Measurements from ENCODE around the gene C17orf107. TPM values are rescaled to one million over a fixed set of nuclear protein-coding genes. Genes with fewer than 3 reads are reported as not detected.
A peak's percentile ranks its signal among the peaks of the same experiment; 100 is the strongest.

C17orf107 gene
- 1 to 10 TPM in 3 of 4 donors, under 1 TPM in 1; 0.90 to 2.0 (median 1.3) TPM for total RNA-seq

DNA sequence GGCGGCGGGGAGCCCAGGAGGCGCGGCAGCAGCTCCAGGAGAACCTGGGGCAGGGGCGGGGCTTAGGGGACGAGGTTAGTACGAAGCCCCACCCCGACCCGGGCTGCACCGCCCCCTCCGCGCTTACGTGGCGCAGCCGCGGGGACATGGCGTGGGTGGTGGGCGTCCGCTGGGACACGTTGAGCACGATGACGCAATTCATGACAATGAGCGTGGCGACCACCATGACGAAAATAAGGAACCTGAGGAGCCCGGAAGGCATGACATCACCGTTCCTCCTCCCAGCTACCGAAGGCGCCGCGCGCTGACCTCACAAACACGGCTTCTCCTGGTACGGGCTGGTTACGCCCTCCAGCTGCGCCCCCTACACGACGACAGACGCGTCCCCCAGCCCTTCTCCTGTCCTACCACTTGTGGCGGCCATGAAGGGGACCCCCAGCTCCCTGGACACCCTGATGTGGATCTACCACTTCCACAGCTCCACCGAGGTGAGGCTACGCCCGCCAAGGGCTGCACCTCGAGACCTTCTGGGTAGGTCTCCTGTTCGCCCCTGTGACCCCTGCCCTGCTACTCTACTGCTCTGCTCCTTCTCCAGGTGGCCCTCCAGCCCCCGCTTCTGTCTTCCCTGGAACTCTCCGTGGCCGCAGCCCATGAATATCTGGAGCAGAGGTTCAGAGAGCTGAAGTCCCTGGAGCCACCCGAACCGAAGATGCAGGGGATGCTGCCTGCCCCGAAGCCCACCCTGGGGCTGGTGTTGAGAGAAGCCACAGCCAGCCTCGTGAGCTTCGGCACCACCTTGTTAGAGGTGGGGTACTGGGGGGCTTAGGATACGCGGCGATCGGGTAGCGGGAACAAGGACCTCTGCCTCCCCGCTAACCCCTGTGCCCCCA is at the start of gene C17orf107:
Gene C17orf107, plus strand, starts transcription at position 196 of the 890 bp plus-strand sequence. Its CDS starts 227 bp downstream, at position 423.
- H3K36me3 ChIP-seq = peaks cover 0 to 31% (median 12%) of the 10 kb centered on the region in 3 donors

GRCh38 chr17:4850246-4850645 is 49.1 kb upstream of the C17orf107 start:
- H3K27me3 ChIP-seq = no peaks in the 10 kb centered on the region
- TF ChIP-seq POLR2A (IDR thresholded peaks at IDR 0.05) (no peak), EP300 (IDR thresholded peaks at IDR 0.05) (no peak), CTCF (IDR thresholded peaks at IDR 0.05) (no peak)
- no peaks in the 10 kb centered on the region for H3K36me3 ChIP-seq
- peak overlapping the region in 3 of 4 donors; percentile 29 to 37 (median 30) for H3K27ac ChIP-seq
- H3K9me3 ChIP-seq = no peaks in the 10 kb centered on the region
- DNase-seq (ENCODE audit: low spot score in 2 of 2) = no peak
- H3K4me1 ChIP-seq = peaks cover 0 to 79% (median 7%) of the 10 kb centered on the region in 4 donors
- no peak overlapping the region for H3K4me3 ChIP-seq
- 81 to 91% methylated on average over 2 of the region's 2 CpGs for WGBS, 2 donors

More for the DNA sequence above, at the start of gene C17orf107:
- Histone ChIP-seq H3K9me3 (no peaks in the 10 kb centered on the region), H3K4me3 (peak within 1 kb of the TSS; percentile 30 to 54 (median 40)), H3K27me3 (peaks cover 0 to 17% of the 10 kb centered on the region in 2 donors), H3K4me1 (peaks cover 0 to 53% (median 22%) of the 10 kb centered on the region in 4 donors), H3K27ac (peak within 1 kb of the TSS in 2 of 4 donors; percentile 62 to 75)
- TF ChIP-seq CTCF (IDR thresholded peaks at IDR 0.05) (no peak), EP300 (IDR thresholded peaks at IDR 0.05) (peak; percentile 15 to 66), POLR2A (IDR thresholded peaks at IDR 0.05) (peak in 1 of 2 donors; percentile 47)
- 19 to 29% methylated on average over 19 to 54 of the region's 60 CpGs for whole genome bisulfite sequencing, 2 donors
- peak; percentile 59 to 79 for DNase-seq (ENCODE audit: low spot score in 2 of 2)

DNA sequence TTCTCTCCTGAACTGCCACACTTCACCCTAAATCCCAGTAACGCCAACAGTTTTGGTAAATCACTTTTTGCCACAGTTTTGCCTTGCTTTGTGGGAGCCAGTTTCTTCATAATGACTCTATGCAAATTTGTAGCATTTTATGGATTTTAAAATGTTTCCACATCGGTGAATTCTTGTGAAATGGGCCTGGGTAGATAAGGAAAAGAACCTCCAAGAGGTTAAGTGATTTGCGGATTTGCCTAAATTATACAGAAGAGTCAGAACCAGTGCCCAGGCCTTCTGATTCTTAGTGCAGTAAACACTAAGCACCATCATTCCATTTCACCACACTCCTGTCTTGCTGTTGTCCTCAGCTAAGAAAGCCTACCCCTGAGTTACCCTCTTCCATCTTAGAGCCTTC is 48.3 kb upstream of the C17orf107 start:
- no peak overlapping the region for H3K4me3 ChIP-seq

DNA sequence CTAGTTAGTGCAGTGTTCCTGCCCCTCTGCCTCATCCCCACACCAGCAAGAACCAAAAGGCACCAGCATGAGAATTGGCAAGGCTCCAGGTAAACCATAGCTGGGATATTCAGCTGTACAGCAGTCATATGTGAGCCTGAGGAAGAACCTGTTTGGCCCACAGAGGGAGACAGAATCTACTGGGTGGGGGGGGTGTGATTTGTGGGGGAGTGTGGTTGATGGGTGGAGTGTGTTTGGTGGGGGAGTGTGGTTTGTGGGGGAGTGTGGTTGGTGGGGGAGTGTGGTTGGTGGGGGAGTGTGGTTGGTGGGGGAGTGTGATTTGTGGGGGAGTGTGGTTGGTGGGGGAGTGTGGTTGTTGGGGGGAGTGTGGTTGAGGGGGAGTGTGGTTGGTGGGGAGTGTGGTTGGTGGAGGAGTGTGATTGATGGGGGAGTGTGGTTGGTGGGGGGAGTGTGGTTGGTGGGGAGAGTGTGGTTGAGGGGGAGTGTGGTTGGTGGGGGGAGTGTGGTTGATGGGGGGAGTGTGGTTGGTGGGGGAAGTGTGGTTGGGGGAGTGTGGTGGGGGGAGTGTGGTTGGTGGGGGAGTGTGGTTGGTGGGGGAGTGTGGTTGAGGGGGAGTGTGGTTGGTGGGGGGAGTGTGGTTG is 46.6 kb upstream of the C17orf107 start:
- DNase-seq (ENCODE audit: low spot score in 2 of 2) = no peak
- no peak overlapping the region for H3K27ac ChIP-seq
- H3K36me3 ChIP-seq = no peaks in the 10 kb centered on the region
- TF ChIP-seq EP300 (IDR thresholded peaks at IDR 0.05) = no peak
- no peak for TF ChIP-seq POLR2A (IDR thresholded peaks at IDR 0.05)
- no peak for TF ChIP-seq CTCF (IDR thresholded peaks at IDR 0.05)
- no peak overlapping the region for H3K4me3 ChIP-seq
- H3K27me3 ChIP-seq = no peaks in the 10 kb centered on the region
- no peaks in the 10 kb centered on the region for H3K9me3 ChIP-seq
- peaks cover 0 to 75% (median 18%) of the 10 kb centered on the region in 4 donors for H3K4me1 ChIP-seq

More for the DNA sequence above, 48.3 kb upstream of the C17orf107 start:
- no peak for DNase-seq (ENCODE audit: low spot score in 2 of 2)
- Histone ChIP-seq H3K27me3 (no peaks in the 10 kb centered on the region), H3K36me3 (no peaks in the 10 kb centered on the region), H3K9me3 (no peaks in the 10 kb centered on the region), H3K27ac (peak overlapping the region in 2 of 4 donors; percentile 29 to 37), H3K4me1 (peaks cover 0 to 76% (median 6%) of the 10 kb centered on the region in 4 donors)
- TF ChIP-seq CTCF (IDR thresholded peaks at IDR 0.05) (no peak), EP300 (IDR thresholded peaks at IDR 0.05) (no peak), POLR2A (IDR thresholded peaks at IDR 0.05) (no peak)
- whole genome bisulfite sequencing, 2 donors = 85 to 91% methylated on average over 3 of the region's 3 CpGs
